SH-SY5Y (cell line): ENCODE measurements around the gene SLCO1A2.

Experiments used
- GATA2 ChIP-seq: IDR thresholded peaks from 2 replicates; pipeline ENCODE4 v1.6.1; 2011; ENCODE audit warnings: mild to moderate bottlenecking, low read depth, low read length
- GATA3 ChIP-seq: IDR thresholded peaks from 2 replicates; pipeline ENCODE4 v1.6.1; 2011; ENCODE audit warnings: low read depth, mild to moderate bottlenecking, low read length, moderate library complexity

SLCO1A2 gene

DNA sequence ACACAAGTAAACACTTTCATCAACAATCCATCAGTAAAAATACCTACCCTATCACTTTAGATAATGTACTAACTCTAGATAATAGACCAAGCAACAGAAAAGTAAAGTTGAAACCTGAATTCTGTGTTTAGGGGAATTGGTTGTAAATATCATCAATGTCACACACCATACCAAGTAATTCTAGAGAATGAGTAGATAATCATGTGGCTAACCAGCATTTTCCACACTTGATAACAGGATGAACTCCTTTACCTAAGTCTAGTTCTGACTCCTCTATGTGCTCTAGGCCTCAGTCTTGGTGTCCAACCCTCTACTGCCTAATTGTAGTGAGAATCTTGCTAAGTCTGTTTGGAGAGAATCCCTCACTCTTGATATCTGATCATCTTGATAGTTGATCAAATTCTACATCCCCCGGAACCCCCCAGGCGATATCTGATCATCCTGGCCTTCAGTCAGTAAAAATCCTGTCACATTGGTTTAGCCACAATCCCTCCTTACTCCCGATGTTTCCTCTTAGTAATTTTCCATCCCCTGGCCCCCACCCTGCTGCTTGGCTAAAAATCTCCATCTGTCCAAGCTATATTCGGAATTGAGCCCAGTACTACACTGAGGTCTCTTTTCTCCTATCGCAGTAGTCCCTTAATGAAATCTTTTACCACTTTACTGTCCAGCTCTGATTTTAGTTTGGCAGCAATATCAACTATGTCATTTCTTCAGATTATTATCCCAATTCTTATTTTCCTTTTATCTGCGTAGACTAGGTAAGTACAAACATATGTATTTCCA is 3.4 kb upstream of the SLCO1A2 start:
- no peak for TF ChIP-seq GATA3

DNA sequence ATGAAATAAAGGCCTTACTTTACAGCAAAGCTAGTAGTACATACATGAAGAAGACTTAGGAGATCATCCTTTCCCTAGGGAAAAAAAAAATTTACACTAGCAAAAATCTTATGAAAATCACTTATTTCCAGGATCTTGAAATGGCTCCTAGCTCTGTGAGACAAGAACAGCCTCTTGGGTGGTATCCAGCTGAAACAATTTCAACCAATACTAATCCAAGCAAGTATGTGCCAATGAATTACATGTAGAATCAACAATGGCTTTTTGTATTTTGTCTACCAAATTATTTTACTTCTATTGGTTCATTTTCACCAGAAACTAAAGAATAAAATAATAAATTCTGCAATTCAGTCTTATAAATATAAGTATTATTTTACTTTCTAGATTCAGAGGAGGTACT is 2.7 kb upstream of the SLCO1A2 start:
- no peak for TF ChIP-seq GATA3
- no peak for TF ChIP-seq GATA2

DNA sequence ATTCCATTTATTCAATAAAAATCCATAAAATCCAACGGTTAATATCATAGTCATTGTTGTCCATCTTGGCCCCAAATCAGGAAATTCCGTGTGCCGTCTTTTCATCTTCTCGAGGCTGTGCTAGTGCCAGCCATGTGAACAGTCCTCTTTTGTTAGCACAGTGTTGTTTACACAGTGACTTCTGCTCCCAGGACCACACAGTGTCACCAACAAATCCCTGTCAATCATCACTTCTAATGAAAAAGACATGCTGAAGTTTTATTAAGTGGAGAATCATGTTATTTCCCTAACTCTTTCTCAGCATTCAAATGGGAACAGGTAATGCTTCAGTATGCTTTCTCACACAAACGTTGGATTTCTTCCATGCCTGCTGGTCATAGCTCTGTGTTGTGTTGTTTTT is 1.9 kb upstream of the SLCO1A2 start:
- no peak for TF ChIP-seq GATA3
- no peak for TF ChIP-seq GATA2

DNA sequence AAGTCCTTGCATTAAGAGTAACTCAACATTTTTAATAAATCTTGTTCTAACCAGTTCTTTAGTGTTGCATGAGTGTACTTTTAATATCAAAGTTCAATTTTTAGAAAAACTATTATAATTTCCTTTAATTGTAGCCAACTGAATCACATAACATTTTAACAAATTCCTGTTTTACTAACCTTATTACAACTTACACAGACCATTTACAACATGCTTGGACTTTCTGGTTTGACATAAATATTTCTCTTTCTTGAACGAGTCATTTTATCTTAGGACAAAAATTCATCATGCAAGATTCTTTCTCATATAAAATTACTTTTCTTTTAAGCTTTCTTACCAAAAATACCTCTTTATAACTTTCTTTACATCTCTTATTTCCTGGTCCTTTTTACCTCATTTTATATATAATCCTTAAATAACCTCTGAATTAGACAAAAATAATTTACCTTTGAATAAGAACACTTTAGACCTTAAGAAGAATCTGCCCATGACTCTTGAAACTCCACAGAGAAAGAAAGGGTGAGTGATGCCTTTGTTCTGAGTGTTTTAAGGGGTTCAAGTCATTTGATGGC is 3.9 kb downstream of the SLCO1A2 start:
- TF ChIP-seq GATA3 (no peak), GATA2 (no peak)

DNA sequence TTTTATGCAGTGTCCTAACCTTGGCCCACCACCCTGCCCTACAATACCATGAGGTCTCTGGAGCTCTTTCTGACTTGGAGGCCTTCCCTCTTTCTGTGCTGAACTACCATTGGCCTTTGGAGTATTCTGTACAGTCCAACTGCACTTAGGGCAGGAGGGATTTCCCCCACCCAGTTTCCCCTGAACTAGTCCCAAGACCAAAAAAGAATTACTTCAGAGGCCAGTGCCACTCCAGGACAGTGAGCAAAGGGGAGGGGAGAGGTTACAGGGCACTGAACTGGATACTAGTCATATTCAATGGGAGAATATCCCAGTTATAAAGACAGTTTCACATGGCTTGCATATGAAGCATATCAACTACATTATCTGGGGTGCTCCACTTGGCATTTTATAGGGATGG is 6.1 kb downstream of the SLCO1A2 start:
- TF ChIP-seq GATA3 (no peak), GATA2 (no peak)

DNA sequence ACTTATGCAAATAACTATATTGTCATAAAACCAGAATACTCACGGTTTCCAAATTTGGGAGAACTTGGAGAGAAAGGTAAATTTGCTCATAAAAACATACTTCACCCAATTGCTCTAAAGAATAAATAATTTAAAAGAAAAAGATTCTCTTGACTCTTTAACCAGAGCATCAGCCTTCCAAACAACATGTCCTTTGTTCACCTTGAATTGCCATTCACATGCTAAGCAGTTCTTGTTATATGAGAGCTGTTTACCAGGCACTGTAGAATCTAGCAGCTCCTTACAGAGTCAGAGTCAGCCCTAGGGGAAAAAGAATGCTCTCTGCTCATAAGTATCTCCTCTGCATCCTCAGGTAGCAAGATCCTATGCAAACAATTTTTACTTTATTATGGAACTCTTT is 10.2 kb downstream of the SLCO1A2 start:
- TF ChIP-seq GATA3 (no peak), GATA2 (no peak)

DNA sequence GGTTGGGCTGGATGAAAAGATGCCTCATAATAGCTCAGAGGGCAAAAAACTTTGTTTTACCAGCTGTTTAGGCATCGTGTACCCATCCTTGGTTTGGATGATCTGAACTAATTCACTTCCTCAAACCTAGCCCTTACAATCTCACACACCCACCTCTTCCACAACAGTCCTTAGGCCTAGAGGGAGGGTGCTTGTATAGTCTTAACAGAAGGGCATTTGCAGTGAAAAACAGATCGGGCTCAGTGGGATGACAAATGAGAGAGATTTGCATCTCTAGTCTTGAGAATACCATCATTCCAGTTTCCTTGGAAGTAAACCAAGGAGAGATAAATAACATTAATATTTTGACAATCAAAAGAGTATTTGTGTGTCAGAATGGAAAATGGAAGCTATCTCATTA is 11.0 kb downstream of the SLCO1A2 start:
- no peak for TF ChIP-seq GATA2
- no peak for TF ChIP-seq GATA3

DNA sequence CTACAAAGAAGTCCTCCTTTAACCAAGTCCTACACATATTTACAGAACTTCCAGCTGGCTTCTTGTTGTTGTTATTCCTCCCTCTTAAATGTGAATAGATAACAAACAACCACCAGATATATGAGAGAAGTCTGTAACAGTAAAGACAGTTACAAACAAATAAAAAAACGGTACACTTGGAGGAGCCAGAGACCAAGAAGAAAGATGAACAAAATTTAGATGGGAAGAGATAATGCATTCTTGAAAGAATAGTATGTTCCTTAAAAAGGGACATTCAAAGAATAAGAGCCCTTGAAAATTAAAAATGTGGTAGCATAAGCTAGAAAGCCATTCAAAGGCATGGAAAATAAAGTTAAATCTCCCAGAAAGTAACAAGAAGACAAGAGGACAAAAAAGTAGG is 25.9 kb downstream of the SLCO1A2 start:
- no peak for TF ChIP-seq GATA2
- TF ChIP-seq GATA3 = no peak

DNA sequence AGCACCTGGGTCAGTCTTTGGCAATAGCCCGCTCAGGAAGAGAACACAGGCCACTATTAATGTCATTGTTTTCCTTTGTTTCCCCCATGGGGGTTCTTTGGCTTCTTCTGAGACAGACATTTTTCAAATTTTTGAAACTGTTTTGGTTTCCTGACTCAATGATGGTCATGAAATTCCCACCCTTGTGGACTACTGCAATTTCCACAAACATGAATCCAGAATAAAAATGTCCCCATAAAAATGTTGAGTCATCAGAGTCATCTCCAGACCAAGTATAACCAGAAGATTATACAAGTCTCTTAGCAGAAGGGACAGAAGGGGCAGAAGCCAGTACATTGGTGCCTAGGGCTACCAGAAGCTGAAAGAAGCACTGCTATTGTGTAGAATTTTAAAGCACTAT is 29.1 kb downstream of the SLCO1A2 start:
- TF ChIP-seq GATA3 (no peak), GATA2 (no peak)

DNA sequence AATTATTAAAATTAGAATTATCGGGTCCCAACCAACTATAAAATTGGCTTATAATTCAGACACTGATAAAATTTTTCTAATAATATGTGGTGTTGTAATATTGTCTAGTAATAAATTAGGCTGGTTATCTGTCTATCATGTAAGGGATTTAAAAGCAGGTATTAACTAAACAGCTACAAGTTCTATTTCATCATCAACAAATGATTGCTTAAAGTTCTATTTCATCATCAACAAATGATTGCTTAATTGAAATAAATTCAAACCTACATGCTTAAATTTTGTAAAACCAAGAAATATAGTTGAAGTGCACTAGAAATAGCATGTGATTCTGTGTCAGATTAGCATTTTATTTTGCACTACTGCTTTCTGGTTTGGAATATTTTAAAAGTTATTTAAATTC is 34.1 kb downstream of the SLCO1A2 start:
- TF ChIP-seq GATA2 = no peak
- TF ChIP-seq GATA3 = no peak

DNA sequence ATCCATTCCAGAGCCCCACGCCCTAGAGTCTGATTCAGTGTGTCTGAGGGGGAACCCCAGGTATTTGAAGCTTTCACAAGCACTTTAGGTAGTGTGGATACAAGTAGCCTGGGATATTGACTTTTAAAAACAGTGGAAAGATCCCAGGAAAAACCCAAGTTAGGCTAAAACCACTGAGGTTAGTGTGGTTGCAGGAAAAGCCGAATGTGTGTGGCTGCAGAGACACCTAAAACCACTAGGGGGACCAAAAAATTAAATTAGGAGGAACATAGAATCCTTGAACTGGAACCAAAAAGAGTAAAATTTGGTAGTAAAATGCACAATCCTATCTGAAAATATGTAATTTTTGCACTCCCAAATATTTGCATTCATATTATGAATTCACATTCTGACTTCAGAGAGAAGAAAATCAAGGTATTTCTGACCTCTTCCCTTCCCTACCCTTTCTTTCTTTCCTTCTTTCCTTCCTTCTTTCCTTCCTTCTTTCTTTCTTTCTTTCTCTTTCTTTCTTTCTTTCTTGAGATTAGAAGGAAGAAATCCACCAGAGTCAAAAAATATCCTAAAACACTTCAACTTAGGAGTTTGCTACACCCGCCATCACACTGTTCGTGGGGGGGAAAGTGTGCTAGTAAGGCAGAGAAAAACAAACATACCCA is 37.8 kb downstream of the SLCO1A2 start:
- TF ChIP-seq GATA3 (no peak), GATA2 (no peak)

DNA sequence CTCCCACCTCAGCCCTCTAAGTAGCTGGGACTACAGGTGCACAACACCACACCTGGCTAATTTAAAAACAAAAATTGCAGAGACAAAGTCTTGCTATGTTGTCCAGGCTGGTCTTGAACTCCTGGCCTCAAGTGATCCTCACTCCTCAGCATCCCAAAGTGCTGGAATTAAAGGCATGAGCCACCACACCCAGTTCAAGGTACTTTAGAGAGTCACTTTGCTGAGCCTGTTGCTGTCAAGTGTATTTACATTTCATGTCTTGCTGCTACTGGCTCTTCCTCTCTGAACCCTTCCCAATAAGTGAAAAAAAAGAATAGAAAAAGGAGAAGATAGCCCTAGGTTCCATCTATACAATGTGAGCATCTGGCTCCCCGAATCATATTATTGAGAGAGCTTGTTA is 38.4 kb downstream of the SLCO1A2 start:
- no peak for TF ChIP-seq GATA3
- no peak for TF ChIP-seq GATA2

DNA sequence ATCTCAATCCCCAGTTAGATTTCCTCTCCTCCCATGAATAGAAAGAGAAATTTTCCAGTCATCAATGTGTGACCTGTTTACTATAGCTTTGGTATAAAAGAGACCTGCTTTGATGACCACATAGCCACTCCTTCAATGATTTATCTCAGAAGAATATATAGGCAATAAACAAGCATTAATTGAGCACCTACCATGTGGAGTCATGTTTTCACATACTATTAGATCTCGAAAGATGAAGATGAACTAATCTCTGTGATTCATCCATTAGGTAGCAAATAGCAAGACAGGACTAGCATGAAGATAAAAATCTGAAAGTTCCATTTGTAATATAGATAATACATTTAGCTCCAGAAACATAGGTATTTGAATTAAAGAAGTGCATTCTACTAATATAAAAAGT is 40.5 kb downstream of the SLCO1A2 start:
- TF ChIP-seq GATA2 (no peak), GATA3 (no peak)

DNA sequence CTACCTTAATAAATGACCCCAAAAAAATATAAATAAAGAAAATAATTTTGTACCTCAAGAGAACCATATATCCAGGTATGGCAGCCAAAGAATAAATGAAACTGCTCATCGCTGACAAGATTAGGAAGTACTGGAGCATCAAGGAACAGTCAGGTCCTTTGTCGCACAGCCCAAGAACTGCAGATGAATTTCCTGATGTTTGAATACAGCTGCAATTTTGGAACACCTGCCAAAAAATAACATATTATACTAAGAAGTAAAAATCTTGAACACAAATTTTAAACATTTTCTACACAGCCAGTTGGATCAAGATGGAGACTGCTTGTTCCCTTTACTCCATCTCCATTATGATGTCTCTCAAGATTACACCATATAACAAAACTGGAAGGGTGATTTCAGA is 42.6 kb downstream of the SLCO1A2 start:
- no peak for TF ChIP-seq GATA3
- TF ChIP-seq GATA2 = no peak

DNA sequence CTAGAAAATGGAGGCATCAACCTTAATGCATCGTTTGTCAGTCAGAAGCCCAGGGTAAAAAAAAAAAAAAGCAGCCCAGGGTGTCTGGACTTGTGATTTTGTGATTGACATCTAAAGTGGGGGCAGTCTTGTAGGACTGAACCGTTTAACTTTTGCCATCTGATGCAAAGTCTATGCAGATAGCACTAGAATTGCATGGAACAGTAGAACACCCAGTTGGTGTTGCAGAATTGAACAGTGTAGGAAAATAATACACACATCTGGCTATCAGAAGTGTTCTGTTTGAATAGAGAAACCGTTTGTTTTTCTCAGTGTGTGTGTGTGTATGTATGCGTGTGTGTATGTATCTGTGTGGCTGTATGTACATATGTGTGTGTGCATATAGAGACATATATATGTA is 45.0 kb downstream of the SLCO1A2 start:
- TF ChIP-seq GATA2 = no peak
- TF ChIP-seq GATA3 = no peak

DNA sequence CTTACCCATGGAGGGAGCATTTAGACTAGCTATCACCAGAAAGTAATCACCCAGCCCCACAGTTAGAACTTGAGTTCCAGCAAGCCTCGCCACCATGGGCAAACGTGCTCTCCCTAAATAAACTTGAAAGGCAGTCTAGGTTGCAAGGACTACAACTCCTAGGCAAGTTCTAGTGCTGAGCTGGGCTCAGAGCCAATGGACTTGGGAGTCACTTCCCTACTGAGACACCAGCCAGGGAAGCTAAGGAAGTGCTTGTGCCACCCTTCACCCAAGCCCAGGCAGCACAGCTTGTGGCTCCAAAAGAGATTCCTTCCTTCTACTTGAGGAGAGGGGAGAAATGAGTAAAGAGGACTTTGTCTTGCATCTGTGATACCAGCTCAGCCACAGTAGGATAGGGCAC is 57.9 kb downstream of the SLCO1A2 start:
- TF ChIP-seq GATA2 = no peak
- no peak for TF ChIP-seq GATA3
